ENCODE measurements around the gene WNT9A.

GRCh38 chr1:227885135-227885647, 62.5 kb downstream of the WNT9A start:
- no peak for TF ChIP-seq EZH2 (IDR thresholded peaks at IDR 0.05)
- TF ChIP-seq POLR2AphosphoS5 (IDR thresholded peaks at IDR 0.05; ENCODE audit: borderline replicate concordance, low read depth, low read length): no peak
- no peak for TF ChIP-seq FOXP2 (optimal IDR thresholded peaks at IDR 0.05; ENCODE audit: control extremely low read depth, extremely low read length, insufficient read depth)
